ENCODE data around the gene MYO3B. TPM values are rescaled to one million over a fixed set of nuclear protein-coding genes. Genes with fewer than 3 reads are reported as not detected.

Gene MYO3B
- total and polyA plus RNA-seq, 2 of the 8 experiments (the other 6 are each of a cell fraction or from before 2014, with no cell fraction given), result 0.17 to 0.19 TPM

DNA sequence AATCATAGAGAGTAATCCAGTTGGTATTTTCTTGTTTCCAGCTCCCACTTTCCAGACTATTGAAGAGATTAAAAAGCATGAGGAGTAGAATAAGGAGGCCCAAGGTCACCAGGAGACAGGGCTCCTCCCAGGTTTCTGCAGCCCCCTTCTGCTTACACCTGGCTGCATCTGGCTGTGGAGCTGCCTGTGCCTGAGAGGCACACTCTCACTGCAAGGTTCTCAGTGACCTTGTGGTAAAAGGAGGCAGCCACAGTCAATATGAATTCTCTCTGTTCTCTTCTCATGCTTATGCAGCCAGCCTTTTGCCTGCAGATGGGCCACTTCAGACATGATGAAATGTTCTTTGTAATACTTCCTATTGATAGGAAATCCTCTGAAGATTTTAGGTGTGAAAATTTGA lies 233.7 kb downstream of the MYO3B start (continued):
- no peak for TF ChIP-seq CHD7 (IDR thresholded peaks at IDR 0.05; ENCODE audit: insufficient replicate concordance, low read length)
